ENCODE data around the gene P2RY2.

- TF ChIP-seq POLR2AphosphoS5 (IDR thresholded peaks at IDR 0.05; ENCODE audit: low read depth, low read length) (no peak), POLR2A (IDR thresholded peaks at IDR 0.05; ENCODE audit: low read depth, low read length) (no peak), POU2F2 (IDR thresholded peaks at IDR 0.05; ENCODE audit: low read depth, low read length) (no peak), SPI1 (IDR thresholded peaks at IDR 0.05; ENCODE audit: low read depth, low read length) (no peak), TAF1 (IDR thresholded peaks at IDR 0.05; ENCODE audit: low read depth, low read length) (no peak), PAX5 (IDR thresholded peaks at IDR 0.05; ENCODE audit: insufficient read depth, low read length, severe bottlenecking) (no peak)
Observed at GRCh38 chr11:73248526-73249185, 30.6 kb downstream of the P2RY2 start.
